Astrocyte (in vitro differentiated cells and primary cell): ENCODE data around the gene CCK. TPM values are rescaled to one million over a fixed set of nuclear protein-coding genes. Genes with fewer than 3 reads are reported as not detected.
A peak's percentile ranks its signal among the peaks of the same experiment; 100 is the strongest.

Source experiments
- DNase-seq: peaks from one replicate; pipeline ENCODE4 v3.0.0-alpha.2; 2010; ENCODE audit warnings: low read depth
- FAIRE-seq: peaks from 2 replicates; lab custom pipeline; 2011; peaks lifted over from hg19 to GRCh38; lab: Jason Lieb, UNC
- H2AFZ ChIP-seq: 2 replicates; pipeline ENCODE4 v1.6.0; 2012; ENCODE audit warnings: low read depth, low read length, inconsistent platforms
- H3K27ac ChIP-seq: 2 replicates; pipeline ENCODE4 v1.5.1; 2011; ENCODE audit warnings: low read depth, low read length, inconsistent platforms
- H3K27me3 ChIP-seq: 2 replicates; pipeline ENCODE4 v1.6.0; 2011; ENCODE audit warnings: low read length, inconsistent platforms; ENCODE audit not compliant: insufficient read depth
- H3K36me3 ChIP-seq: 2 replicates; pipeline ENCODE4 v1.5.1; 2011; ENCODE audit warnings: low read length, inconsistent platforms; ENCODE audit not compliant: insufficient read depth
- H3K4me1 ChIP-seq: 2 replicates; pipeline ENCODE4 v1.5.1; 2011; ENCODE audit warnings: low read length, inconsistent platforms; ENCODE audit not compliant: insufficient read depth
- H3K4me2 ChIP-seq: 2 replicates; pipeline ENCODE4 v1.6.0; 2012; ENCODE audit warnings: low read length, inconsistent platforms
- H3K4me3 ChIP-seq: 2 replicates; pipeline ENCODE4 v1.5.1; 2011; ENCODE audit warnings: low read depth, mild to moderate bottlenecking, low read length, inconsistent platforms; ENCODE audit not compliant: insufficient read depth
- H3K79me2 ChIP-seq: 2 replicates; pipeline ENCODE4 v1.6.0; 2012; ENCODE audit warnings: mild to moderate bottlenecking, low read length, inconsistent platforms; ENCODE audit not compliant: insufficient read depth
- H3K9ac ChIP-seq: 2 replicates; pipeline ENCODE4 v1.6.0; 2012; ENCODE audit warnings: mild to moderate bottlenecking, low read length, inconsistent platforms
- H3K9me3 ChIP-seq: 2 replicates; pipeline ENCODE4 v1.5.1; 2012; ENCODE audit warnings: low read depth, mild to moderate bottlenecking, low read length, inconsistent platforms; ENCODE audit not compliant: insufficient read depth
- H4K20me1 ChIP-seq: 2 replicates; pipeline ENCODE4 v1.6.0; 2012; ENCODE audit warnings: low read length, inconsistent platforms; ENCODE audit not compliant: insufficient read depth
- H3K27ac Mint-ChIP-seq: one replicate; pipeline ENCODE4 v1.8.0; 2021; ENCODE audit warnings: mild to moderate bottlenecking, mixed read lengths; ENCODE audit not compliant: unreplicated experiment
- H3K27me3 Mint-ChIP-seq: one replicate; pipeline ENCODE4 v1.8.0; 2021; ENCODE audit warnings: low read depth, mixed read lengths; ENCODE audit not compliant: unreplicated experiment
- H3K36me3 Mint-ChIP-seq: one replicate; pipeline ENCODE4 v1.8.0; 2021; ENCODE audit warnings: low read depth, mixed read lengths; ENCODE audit not compliant: unreplicated experiment
- H3K4me1 Mint-ChIP-seq: one replicate; pipeline ENCODE4 v1.8.0; 2021; ENCODE audit warnings: low read depth, mixed read lengths; ENCODE audit not compliant: unreplicated experiment
- H3K4me3 Mint-ChIP-seq: one replicate; pipeline ENCODE4 v1.8.0; 2021; ENCODE audit warnings: mild to moderate bottlenecking, moderate library complexity, mixed read lengths; ENCODE audit not compliant: unreplicated experiment
- H3K9me3 Mint-ChIP-seq: one replicate; pipeline ENCODE4 v1.8.0; 2021; ENCODE audit warnings: mild to moderate bottlenecking, mixed read lengths; ENCODE audit not compliant: unreplicated experiment
- CTCF ChIP-seq: IDR thresholded peaks from 2 replicates; pipeline ENCODE4 v1.5.1; 2011; ENCODE audit warnings: low read depth, mild to moderate bottlenecking, inconsistent platforms, low read length, moderate library complexity; ENCODE audit not compliant: insufficient read depth
- EZH2 ChIP-seq: IDR thresholded peaks from 2 replicates; pipeline ENCODE4 v1.6.1; 2012; ENCODE audit warnings: mild to moderate bottlenecking, low read length, inconsistent platforms; ENCODE audit not compliant: insufficient read depth
- total RNA-seq: library from RNA; stranded (reverse); gene quantifications from 2 replicates; pipeline ENCODE4 v1.2.1, GENCODE V29; 2021

The CCK gene
- total RNA-seq, 1 donor from 2014 or later: not detected

- Histone ChIP-seq H3K4me1 (no peaks in the 10 kb centered on the region), H3K4me3 (no peak overlapping the region), H3K9me3 (no peaks in the 10 kb centered on the region), H3K9ac (no peak overlapping the region), H3K27me3 (peaks cover 27% of the 10 kb centered on the region), H3K27ac (no peak overlapping the region), H3K4me2 (peak overlapping the region; percentile 62), H3K36me3 (no peaks in the 10 kb centered on the region), H3K79me2 (no peaks in the 10 kb centered on the region), H2AFZ (no peak overlapping the region), H4K20me1 (no peaks in the 10 kb centered on the region)
- peaks cover 39% of the 10 kb centered on the region for H3K27me3 Mint-ChIP-seq
- no peaks in the 10 kb centered on the region for H3K36me3 Mint-ChIP-seq
- no peaks in the 10 kb centered on the region for H3K4me1 Mint-ChIP-seq
- DNase-seq: no peak
- TF ChIP-seq CTCF (peak; percentile 83), EZH2 (no peak)
- no peak overlapping the region for H3K4me3 Mint-ChIP-seq
- no peaks in the 10 kb centered on the region for H3K9me3 Mint-ChIP-seq
- no peak overlapping the region for H3K27ac Mint-ChIP-seq
- FAIRE-seq: peak; percentile 13
Measured at GRCh38 chr3:42247576-42248027, 18.4 kb downstream of the CCK start.

GRCh38 chr3:42246091-42246490 lies 19.9 kb downstream of the CCK start:
- H2AFZ ChIP-seq: no peak overlapping the region
- peaks cover 27% of the 10 kb centered on the region for H3K27me3 ChIP-seq
- H3K4me2 ChIP-seq: no peak overlapping the region
- Mint-ChIP-seq H3K9me3 (peaks cover 3% of the 10 kb centered on the region), H3K4me3 (no peak overlapping the region), H3K27me3 (peaks cover 36% of the 10 kb centered on the region), H3K27ac (no peak overlapping the region), H3K4me1 (no peaks in the 10 kb centered on the region), H3K36me3 (no peaks in the 10 kb centered on the region)
- no peaks in the 10 kb centered on the region for H3K4me1 ChIP-seq
- no peak overlapping the region for H3K9ac ChIP-seq
- no peak for FAIRE-seq
- no peak overlapping the region for H3K27ac ChIP-seq
- no peak for TF ChIP-seq CTCF
- no peak for TF ChIP-seq EZH2
- DNase-seq: no peak
- H4K20me1 ChIP-seq: no peaks in the 10 kb centered on the region
- H3K79me2 ChIP-seq: no peaks in the 10 kb centered on the region
- no peaks in the 10 kb centered on the region for H3K9me3 ChIP-seq
- H3K4me3 ChIP-seq: no peak overlapping the region
- H3K36me3 ChIP-seq: no peaks in the 10 kb centered on the region

- H3K4me2 ChIP-seq: no peak overlapping the region
- no peaks in the 10 kb centered on the region for H3K4me1 ChIP-seq
- DNase-seq (no peak), FAIRE-seq (no peak)
- H4K20me1 ChIP-seq: no peaks in the 10 kb centered on the region
- no peak overlapping the region for H3K4me3 ChIP-seq
- H3K79me2 ChIP-seq: no peaks in the 10 kb centered on the region
- H3K9me3 Mint-ChIP-seq: peaks cover 24% of the 10 kb centered on the region
- no peaks in the 10 kb centered on the region for H3K36me3 Mint-ChIP-seq
- H3K9ac ChIP-seq: no peak overlapping the region
- H3K27ac Mint-ChIP-seq: no peak overlapping the region
- H3K27me3 ChIP-seq: no peaks in the 10 kb centered on the region
- H2AFZ ChIP-seq: no peak overlapping the region
- peaks cover 4% of the 10 kb centered on the region for H3K9me3 ChIP-seq
- no peak overlapping the region for H3K27ac ChIP-seq
- TF ChIP-seq EZH2 (no peak), CTCF (no peak)
- no peaks in the 10 kb centered on the region for H3K36me3 ChIP-seq
- H3K4me3 Mint-ChIP-seq: no peak overlapping the region
- H3K27me3 Mint-ChIP-seq: peaks cover 4% of the 10 kb centered on the region
- no peaks in the 10 kb centered on the region for H3K4me1 Mint-ChIP-seq
Measured at GRCh38 chr3:42236611-42237010, 29.4 kb downstream of the CCK start.
